ENCODE data around the gene XK. TPM values are rescaled to one million over a fixed set of nuclear protein-coding genes. Genes with fewer than 3 reads are reported as not detected.
"Not testable (repeated sequence)": the region's sequence is repeated elsewhere in the genome, so short reads cannot be mapped to it uniquely, and the experiment has no call there.

XK gene
- total RNA-seq = 0.13 TPM
- long read RNA-seq = 0 reads

GRCh38 chrX:37685381-37686359 lies at the start of gene XK:
Gene XK, plus strand, starts transcription at chrX:37685791. Its CDS starts 171 bp downstream, at chrX:37685962.
- DNase-seq (ENCODE audit: low spot score) = peak; percentile 91

- no peak for DNase-seq (ENCODE audit: low spot score)
These were observed 47.5 kb upstream of the XK start for GRCh38 chrX:37638047-37638446.

- DNase-seq (ENCODE audit: low spot score) = no peak
These were observed 45.4 kb upstream of the XK start for GRCh38 chrX:37640142-37640541.

- no peak for DNase-seq (ENCODE audit: low spot score)
These were observed 43.7 kb upstream of the XK start for GRCh38 chrX:37641859-37642258.

GRCh38 chrX:37644381-37645305 lies 40.9 kb upstream of the XK start:
- no peak for DNase-seq (ENCODE audit: low spot score)

GRCh38 chrX:37646254-37646653 lies 39.3 kb upstream of the XK start:
- no peak for DNase-seq (ENCODE audit: low spot score)

GRCh38 chrX:37650879-37651278 lies 34.7 kb upstream of the XK start:
- not testable (repeated sequence) for DNase-seq (ENCODE audit: low spot score)

- DNase-seq (ENCODE audit: low spot score) = no peak
These were observed 33.6 kb upstream of the XK start for GRCh38 chrX:37651921-37652452.

- no peak for DNase-seq (ENCODE audit: low spot score)
These were observed 32.9 kb upstream of the XK start for GRCh38 chrX:37652589-37653231.

GRCh38 chrX:37653397-37654085 lies 32.0 kb upstream of the XK start:
- DNase-seq (ENCODE audit: low spot score) = no peak

- DNase-seq (ENCODE audit: low spot score) = no peak
These were observed 27.1 kb upstream of the XK start for GRCh38 chrX:37658343-37659030.

GRCh38 chrX:37659047-37659446 lies 26.5 kb upstream of the XK start:
- DNase-seq (ENCODE audit: low spot score) = no peak

GRCh38 chrX:37662181-37662580 lies 23.4 kb upstream of the XK start:
- no peak for DNase-seq (ENCODE audit: low spot score)

GRCh38 chrX:37666516-37666915 lies 19.1 kb upstream of the XK start:
- DNase-seq (ENCODE audit: low spot score) = no peak

- DNase-seq (ENCODE audit: low spot score) = no peak
These were observed 18.4 kb upstream of the XK start for GRCh38 chrX:37667141-37667540.

GRCh38 chrX:37672563-37672962 lies 13.0 kb upstream of the XK start:
- DNase-seq (ENCODE audit: low spot score) = no peak

- DNase-seq (ENCODE audit: low spot score) = no peak
These were observed 8.8 kb upstream of the XK start for GRCh38 chrX:37676811-37677210.

GRCh38 chrX:37677243-37677642 lies 8.3 kb upstream of the XK start:
- DNase-seq (ENCODE audit: low spot score) = no peak

- DNase-seq (ENCODE audit: low spot score) = no peak
These were observed 7.8 kb upstream of the XK start for GRCh38 chrX:37677765-37678164.

- DNase-seq (ENCODE audit: low spot score) = no peak
These were observed 7.0 kb upstream of the XK start for GRCh38 chrX:37678574-37678973.

Measured in mesenteric fat pad (tissue), 1 donor.